PFSK-1 (cell line): Measurements from ENCODE around the gene DISP1.

Experiments used
- FOXP2 ChIP-seq: optimal IDR thresholded peaks from 2 replicates; pipeline ENCODE3; 2011; ENCODE audit warnings: borderline replicate concordance, control low read depth, inconsistent platforms; ENCODE audit not compliant: insufficient read depth; ENCODE audit errors: extremely low read length, extremely low read depth
- POLR2AphosphoS5 ChIP-seq: IDR thresholded peaks from 2 replicates; pipeline ENCODE4 v1.6.1; 2012; ENCODE audit warnings: low read depth, mild to moderate bottlenecking, control low read depth, low read length, moderate library complexity
- SIN3A ChIP-seq: IDR thresholded peaks from 2 replicates; pipeline ENCODE4 v1.6.1; 2012; ENCODE audit warnings: mild to moderate bottlenecking, low read length, moderate library complexity, borderline replicate concordance; ENCODE audit not compliant: insufficient read depth
- TAF1 ChIP-seq: IDR thresholded peaks from 2 replicates; pipeline ENCODE4 v1.6.1; 2012; ENCODE audit warnings: low read length, control low read depth, borderline replicate concordance; ENCODE audit not compliant: insufficient read depth
- TF ChIP-seq, protein P1 (sequence below), 2 experiments: IDR thresholded peaks; 2 replicates each; pipeline versions ENCODE4 v1.6.1 to v1.8.0; 2011 to 2012; ENCODE audit warnings: low read depth in 2 of 2, low read length in 2 of 2, control low read depth in 1 of 2, inconsistent platforms in 1 of 2, mild to moderate bottlenecking in 1 of 2, moderate library complexity in 1 of 2; ENCODE audit not compliant: insufficient read depth in 1 of 2

DISP1 gene

DNA sequence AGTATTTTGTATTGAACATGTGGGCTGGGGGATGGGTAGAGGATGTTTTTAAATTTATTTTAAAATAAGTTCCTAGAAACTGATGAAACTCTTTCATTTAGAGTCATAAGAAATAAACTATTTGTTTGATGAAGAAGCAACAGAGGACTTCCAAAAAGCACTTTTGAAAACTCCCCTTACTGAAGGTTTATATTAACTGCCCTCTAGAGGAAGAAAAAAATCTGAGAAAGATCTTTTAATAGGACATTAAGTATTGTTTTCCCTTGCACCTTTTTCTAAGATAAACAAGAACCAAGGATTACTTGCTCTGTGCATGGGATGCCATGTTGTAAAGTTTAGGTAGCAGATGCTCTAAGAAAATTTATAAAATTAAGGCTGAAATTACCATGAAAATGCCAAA is 14.1 kb downstream of the DISP1 start:
- TF ChIP-seq SIN3A (no peak), TAF1 (no peak), POLR2AphosphoS5 (no peak), FOXP2 (no peak)
- TF ChIP-seq, protein P1, sequence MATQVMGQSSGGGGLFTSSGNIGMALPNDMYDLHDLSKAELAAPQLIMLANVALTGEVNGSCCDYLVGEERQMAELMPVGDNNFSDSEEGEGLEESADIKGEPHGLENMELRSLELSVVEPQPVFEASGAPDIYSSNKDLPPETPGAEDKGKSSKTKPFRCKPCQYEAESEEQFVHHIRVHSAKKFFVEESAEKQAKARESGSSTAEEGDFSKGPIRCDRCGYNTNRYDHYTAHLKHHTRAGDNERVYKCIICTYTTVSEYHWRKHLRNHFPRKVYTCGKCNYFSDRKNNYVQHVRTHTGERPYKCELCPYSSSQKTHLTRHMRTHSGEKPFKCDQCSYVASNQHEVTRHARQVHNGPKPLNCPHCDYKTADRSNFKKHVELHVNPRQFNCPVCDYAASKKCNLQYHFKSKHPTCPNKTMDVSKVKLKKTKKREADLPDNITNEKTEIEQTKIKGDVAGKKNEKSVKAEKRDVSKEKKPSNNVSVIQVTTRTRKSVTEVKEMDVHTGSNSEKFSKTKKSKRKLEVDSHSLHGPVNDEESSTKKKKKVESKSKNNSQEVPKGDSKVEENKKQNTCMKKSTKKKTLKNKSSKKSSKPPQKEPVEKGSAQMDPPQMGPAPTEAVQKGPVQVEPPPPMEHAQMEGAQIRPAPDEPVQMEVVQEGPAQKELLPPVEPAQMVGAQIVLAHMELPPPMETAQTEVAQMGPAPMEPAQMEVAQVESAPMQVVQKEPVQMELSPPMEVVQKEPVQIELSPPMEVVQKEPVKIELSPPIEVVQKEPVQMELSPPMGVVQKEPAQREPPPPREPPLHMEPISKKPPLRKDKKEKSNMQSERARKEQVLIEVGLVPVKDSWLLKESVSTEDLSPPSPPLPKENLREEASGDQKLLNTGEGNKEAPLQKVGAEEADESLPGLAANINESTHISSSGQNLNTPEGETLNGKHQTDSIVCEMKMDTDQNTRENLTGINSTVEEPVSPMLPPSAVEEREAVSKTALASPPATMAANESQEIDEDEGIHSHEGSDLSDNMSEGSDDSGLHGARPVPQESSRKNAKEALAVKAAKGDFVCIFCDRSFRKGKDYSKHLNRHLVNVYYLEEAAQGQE (IDR thresholded peaks at IDR 0.05; ENCODE audit: insufficient read depth in 1 of 2, low read depth in 2 of 2, low read length in 2 of 2), result no peak

DNA sequence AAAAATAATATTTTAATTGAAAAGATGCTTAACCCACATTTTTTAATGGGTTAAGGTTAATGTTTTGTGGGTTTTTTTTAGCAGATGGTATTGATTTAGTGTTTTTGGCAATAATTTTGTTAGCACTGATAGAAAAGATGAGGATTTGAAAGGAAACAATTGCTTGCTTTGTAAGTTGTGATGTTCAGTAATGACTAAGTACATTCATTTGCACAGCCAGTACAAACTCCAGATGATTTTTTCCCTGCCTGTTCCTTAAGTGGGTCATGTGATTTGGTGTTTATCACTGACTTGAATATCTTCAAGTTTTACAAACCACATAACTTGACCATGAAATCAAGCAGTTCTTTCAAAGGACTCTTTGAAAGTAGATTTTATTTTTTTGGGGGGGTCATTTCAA is 15.0 kb downstream of the DISP1 start:
- TF ChIP-seq TAF1, result no peak
- TF ChIP-seq SIN3A, result no peak
- TF ChIP-seq, protein P1 (IDR thresholded peaks at IDR 0.05; ENCODE audit: insufficient read depth in 1 of 2, low read depth in 2 of 2, low read length in 2 of 2), result no peak
- TF ChIP-seq FOXP2, result no peak
- no peak for TF ChIP-seq POLR2AphosphoS5

DNA sequence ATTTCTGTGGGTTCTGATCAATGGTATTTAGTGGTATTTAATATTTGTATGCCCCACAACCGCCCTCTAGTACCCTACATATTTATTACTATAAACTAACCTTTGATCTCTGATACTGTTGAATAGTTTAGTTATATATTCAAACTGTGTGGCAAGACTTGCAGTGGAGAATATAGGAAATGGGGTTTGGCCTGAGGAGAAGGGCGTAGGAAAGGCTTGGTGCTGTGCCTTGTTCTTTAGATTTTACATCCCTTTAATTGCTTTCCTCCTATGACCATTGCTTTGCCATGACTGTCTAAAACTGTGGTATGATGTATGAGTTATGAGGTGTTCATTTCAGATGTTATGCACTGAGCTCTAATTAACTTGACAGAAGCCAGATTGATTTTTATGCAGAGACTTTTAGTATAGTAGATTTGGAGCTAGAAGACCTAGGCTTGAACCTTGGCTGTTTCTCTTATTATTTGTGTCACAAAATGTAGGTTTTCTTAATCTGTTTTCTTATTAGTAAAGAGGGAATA is 18.6 kb downstream of the DISP1 start:
- TF ChIP-seq FOXP2, result no peak
- TF ChIP-seq, protein P1 (IDR thresholded peaks at IDR 0.05; ENCODE audit: insufficient read depth in 1 of 2, low read depth in 2 of 2, low read length in 2 of 2), result no peak
- no peak for TF ChIP-seq POLR2AphosphoS5
- no peak for TF ChIP-seq TAF1
- TF ChIP-seq SIN3A, result no peak

DNA sequence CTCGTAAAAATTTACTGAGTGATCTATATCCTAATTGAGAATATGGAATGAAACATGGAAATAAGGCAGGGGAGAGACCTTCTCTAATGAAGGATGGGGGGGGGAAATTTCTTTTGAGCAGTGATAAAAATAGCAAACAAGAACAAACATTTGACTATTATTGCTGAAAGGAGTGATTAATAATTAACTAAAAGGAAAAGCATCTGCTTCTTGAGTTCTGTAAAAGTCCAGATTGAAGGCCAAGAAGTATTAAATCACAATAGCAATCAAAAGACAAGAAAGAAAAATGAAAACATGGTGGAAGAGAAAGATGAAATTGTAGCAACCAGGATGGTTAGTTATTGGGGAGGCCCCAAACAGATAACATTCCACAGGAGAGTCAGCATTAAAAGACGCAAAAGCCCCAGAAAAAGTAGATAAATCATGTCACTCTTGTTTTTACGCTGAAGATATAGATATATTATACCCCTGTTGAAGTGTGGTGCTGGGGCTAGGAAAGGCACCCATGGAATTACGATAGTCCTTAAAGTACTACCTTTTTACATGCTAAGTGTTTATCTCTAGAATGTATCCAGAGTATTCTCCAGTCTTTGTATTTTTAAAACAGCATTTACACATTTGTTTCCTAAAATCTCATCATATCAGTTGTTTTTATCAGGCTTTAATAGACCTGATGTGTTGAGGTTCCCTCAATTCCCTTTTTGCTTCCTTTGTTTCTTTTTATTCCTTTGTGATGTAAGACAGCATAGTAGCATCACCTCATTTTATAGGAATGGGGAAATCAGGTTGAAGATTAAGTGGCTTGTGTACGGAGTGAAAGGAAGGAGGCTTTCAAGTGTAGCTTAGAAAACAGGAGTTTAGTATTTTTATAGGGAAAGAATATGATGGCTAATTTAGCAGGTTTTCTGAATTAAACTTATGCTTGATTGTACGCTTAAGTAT is 28.9 kb downstream of the DISP1 start:
- TF ChIP-seq FOXP2, result no peak
- TF ChIP-seq POLR2AphosphoS5, result no peak
- no peak for TF ChIP-seq TAF1
- TF ChIP-seq SIN3A, result no peak
- TF ChIP-seq, protein P1 (IDR thresholded peaks at IDR 0.05; ENCODE audit: insufficient read depth in 1 of 2, low read depth in 2 of 2, low read length in 2 of 2), result no peak

DNA sequence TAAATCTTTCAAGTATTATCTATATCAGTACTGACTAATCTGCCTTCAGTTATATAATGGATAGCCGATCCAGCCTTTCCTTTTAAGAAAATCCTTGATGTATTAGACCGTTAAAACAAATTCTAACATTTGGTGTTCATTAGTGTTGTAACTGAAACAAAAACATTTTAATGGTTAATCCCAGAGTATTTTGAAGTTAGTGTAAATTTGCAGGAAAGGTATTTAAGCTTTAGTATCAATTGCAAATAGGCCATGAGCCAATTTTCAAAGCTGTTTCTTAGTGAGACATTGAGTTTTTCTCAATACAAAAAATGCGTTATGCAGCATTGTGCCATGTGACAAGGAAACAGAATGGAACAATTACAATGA is 29.6 kb downstream of the DISP1 start:
- TF ChIP-seq TAF1 (no peak), SIN3A (no peak), POLR2AphosphoS5 (no peak), FOXP2 (no peak)
- TF ChIP-seq, protein P1 (IDR thresholded peaks at IDR 0.05; ENCODE audit: insufficient read depth in 1 of 2, low read depth in 2 of 2, low read length in 2 of 2), result no peak
